CD4-positive, alpha-beta T cell treated with Interleukin-17A for 4 hours (primary cell): ENCODE results near the gene TMBIM4.
"Not testable (repeated sequence)": the region's sequence is repeated elsewhere in the genome, so short reads cannot be mapped to it uniquely, and the experiment has no call there.

Source experiments
- DNase-seq: peaks from one replicate; pipeline ENCODE4 v3.0.0-alpha.2; 2020; ENCODE audit warnings: mixed read lengths

TMBIM4 gene

GRCh38 chr12:66169221-66170170, at the start of gene TMBIM4:
Gene TMBIM4 (minus strand): TSS chr12:66169996. CDS start chr12:66169951, 45 bp downstream.
- DNase-seq: peak; percentile 85

- no peak for DNase-seq
Observed at GRCh38 chr12:66217342-66217917, 47.6 kb upstream of the TMBIM4 start.

- DNase-seq: not testable (repeated sequence)
Observed at GRCh38 chr12:66213011-66213410, 43.2 kb upstream of the TMBIM4 start.

- not testable (repeated sequence) for DNase-seq
Observed at GRCh38 chr12:66211573-66211972, 41.8 kb upstream of the TMBIM4 start.

- no peak for DNase-seq
Observed at GRCh38 chr12:66210840-66211239, 41.0 kb upstream of the TMBIM4 start.

GRCh38 chr12:66206141-66206540, 36.3 kb upstream of the TMBIM4 start:
- DNase-seq: no peak

- DNase-seq: no peak
Observed at GRCh38 chr12:66203820-66204219, 34.0 kb upstream of the TMBIM4 start.

- DNase-seq: no peak
Observed at GRCh38 chr12:66199831-66200509, 30.2 kb upstream of the TMBIM4 start.

- no peak for DNase-seq
Observed at GRCh38 chr12:66199141-66199540, 29.3 kb upstream of the TMBIM4 start.

GRCh38 chr12:66197495-66197921, 27.7 kb upstream of the TMBIM4 start:
- DNase-seq: no peak

- DNase-seq: no peak
Observed at GRCh38 chr12:66196806-66197205, 27.0 kb upstream of the TMBIM4 start.

GRCh38 chr12:66195242-66195641, 25.4 kb upstream of the TMBIM4 start:
- no peak for DNase-seq

- DNase-seq: no peak
Observed at GRCh38 chr12:66194122-66194521, 24.3 kb upstream of the TMBIM4 start.

- DNase-seq: no peak
Observed at GRCh38 chr12:66191547-66192126, 21.8 kb upstream of the TMBIM4 start.

- DNase-seq: no peak
Observed at GRCh38 chr12:66190519-66191370, 20.9 kb upstream of the TMBIM4 start.

- no peak for DNase-seq
Observed at GRCh38 chr12:66189889-66190288, 20.1 kb upstream of the TMBIM4 start.

GRCh38 chr12:66189486-66189843, 19.7 kb upstream of the TMBIM4 start:
- DNase-seq: no peak

- DNase-seq: peak; percentile 31
Observed at GRCh38 chr12:66188584-66189485, 19.0 kb upstream of the TMBIM4 start, which contains the start of gene IRAK3. Gene IRAK3 (plus strand): TSS chr12:66189214. CDS start chr12:66189300, 86 bp downstream.

- DNase-seq: no peak
Observed at GRCh38 chr12:66187821-66188220, 18.0 kb upstream of the TMBIM4 start.

- DNase-seq: no peak
Observed at GRCh38 chr12:66187036-66187435, 17.2 kb upstream of the TMBIM4 start.

GRCh38 chr12:66184822-66185221, 15.0 kb upstream of the TMBIM4 start:
- DNase-seq: not testable (repeated sequence)
